NCI-H2107 treated with DMSO at 0.1 percent for 48 hours (cell line): ENCODE measurements around the gene AIG1.
"Not testable (repeated sequence)": the region's sequence is repeated elsewhere in the genome, so short reads cannot be mapped to it uniquely, and the experiment has no call there.

Source experiments
- DNase-seq: peaks from one replicate; lab custom pipeline; 2025; ENCODE audit not compliant: unreplicated experiment; lab: John Stamatoyannopoulos, UW

The AIG1 gene

GRCh38 chr6:143313163-143313562 is 252.5 kb downstream of the AIG1 start:
- DNase-seq, result no peak

- DNase-seq, result no peak
Observed at GRCh38 chr6:143321491-143322086, 260.9 kb downstream of the AIG1 start.

GRCh38 chr6:143322386-143322785 is 261.7 kb downstream of the AIG1 start:
- DNase-seq, result no peak

GRCh38 chr6:143323729-143324470 is 263.2 kb downstream of the AIG1 start:
- no peak for DNase-seq

- DNase-seq, result no peak
Observed at GRCh38 chr6:143325379-143326140, 264.9 kb downstream of the AIG1 start.

GRCh38 chr6:143328876-143329275 is 268.2 kb downstream of the AIG1 start:
- DNase-seq, result no peak

GRCh38 chr6:143329323-143329722 is 268.6 kb downstream of the AIG1 start:
- DNase-seq, result no peak

GRCh38 chr6:143331362-143331761 is 270.7 kb downstream of the AIG1 start:
- DNase-seq, result no peak

GRCh38 chr6:143332153-143332845 is 271.6 kb downstream of the AIG1 start:
- no peak for DNase-seq

GRCh38 chr6:143333081-143333480 is 272.4 kb downstream of the AIG1 start:
- no peak for DNase-seq

GRCh38 chr6:143333749-143334520 is 273.2 kb downstream of the AIG1 start:
- DNase-seq, result no peak

GRCh38 chr6:143335865-143336264 is 275.2 kb downstream of the AIG1 start:
- no peak for DNase-seq

- no peak for DNase-seq
Observed at GRCh38 chr6:143336446-143337152, 275.9 kb downstream of the AIG1 start.

- DNase-seq, result no peak
Observed at GRCh38 chr6:143337201-143337949, 276.7 kb downstream of the AIG1 start.

GRCh38 chr6:143339223-143339622 is 278.5 kb downstream of the AIG1 start:
- DNase-seq, result no peak

- not testable (repeated sequence) for DNase-seq
Observed at GRCh38 chr6:143345477-143345876, 284.8 kb downstream of the AIG1 start.

GRCh38 chr6:143346004-143346403 is 285.3 kb downstream of the AIG1 start:
- DNase-seq, result no peak

GRCh38 chr6:143348531-143348930 is 287.8 kb downstream of the AIG1 start:
- no peak for DNase-seq

- no peak for DNase-seq
Observed at GRCh38 chr6:143349530-143349929, 288.8 kb downstream of the AIG1 start.
